ENCODE measurements around the gene CACNB1.

CACNB1 gene

DNA sequence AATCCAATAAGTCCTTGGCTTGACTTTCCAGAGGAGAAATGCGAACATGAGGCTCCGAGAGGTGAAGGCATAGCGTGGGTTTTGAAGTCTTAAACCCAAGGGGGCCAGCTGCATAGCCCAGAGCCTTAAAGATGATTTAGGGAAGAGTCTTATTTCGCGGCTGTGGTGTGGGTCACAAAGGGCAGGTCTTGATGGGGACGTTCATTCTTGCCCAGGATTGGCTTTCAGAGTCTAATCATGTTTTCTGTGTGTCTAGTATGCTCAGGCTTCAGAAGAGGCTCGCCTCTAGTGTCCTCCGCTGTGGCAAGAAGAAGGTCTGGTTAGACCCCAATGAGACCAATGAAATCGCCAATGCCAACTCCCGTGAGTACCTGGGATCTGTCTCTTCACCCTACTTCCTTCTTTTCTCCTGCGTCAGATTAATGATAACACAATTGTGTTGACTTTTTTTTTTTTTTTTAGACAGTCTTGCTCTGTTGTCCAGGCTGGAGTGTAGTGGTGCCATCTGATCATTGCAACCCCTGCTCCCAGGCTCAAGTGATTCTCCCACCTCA, 3.6 kb upstream of the CACNB1 start:
- no peak for DNase-seq (ENCODE audit: low spot score)

DNA sequence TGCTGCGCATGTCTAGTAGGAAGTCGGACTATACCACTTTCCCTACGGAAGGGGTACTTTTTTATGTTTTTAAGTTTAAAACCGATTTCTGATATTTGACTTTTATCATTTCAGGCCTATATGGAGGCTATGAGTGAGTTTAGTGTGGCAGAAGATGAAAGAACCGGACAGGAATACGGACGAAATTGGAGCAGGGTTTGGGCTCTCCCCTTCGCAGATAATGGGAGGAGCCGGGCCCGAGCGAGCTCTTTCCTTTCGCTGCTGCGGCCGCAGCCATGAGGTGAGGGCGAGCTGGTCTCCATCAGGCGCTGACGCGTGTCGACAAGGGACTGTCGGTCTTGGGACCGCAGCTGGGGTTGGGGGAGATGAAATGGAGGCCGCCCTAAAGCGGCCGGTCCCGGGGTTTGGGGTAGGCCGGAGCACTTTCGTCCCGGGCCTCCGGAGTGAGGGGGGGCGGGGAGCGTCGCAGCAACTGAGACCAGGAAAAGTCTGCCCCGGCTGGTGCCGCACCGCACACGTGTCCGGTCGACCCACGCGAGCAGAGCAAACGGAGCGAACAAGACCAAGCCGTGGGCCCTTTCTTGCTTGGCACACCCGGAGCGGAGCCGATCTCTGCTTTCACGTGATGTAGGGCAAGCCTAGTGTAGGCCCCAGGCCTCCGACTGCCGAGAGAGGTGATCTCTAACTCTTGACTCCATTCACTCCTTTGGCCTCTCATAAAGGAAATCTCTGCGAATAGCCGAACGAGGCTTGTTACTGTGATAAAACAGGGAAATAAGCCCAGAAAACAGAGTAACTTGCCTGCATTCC, 2.8 kb upstream of the CACNB1 start, which contains the start of gene RPL19:
RPL19 (plus strand) TSS at position 214 of the 810 bp plus-strand sequence; CDS start at position 276, 62 bp downstream.
- no peak for DNase-seq (ENCODE audit: low spot score)

DNA sequence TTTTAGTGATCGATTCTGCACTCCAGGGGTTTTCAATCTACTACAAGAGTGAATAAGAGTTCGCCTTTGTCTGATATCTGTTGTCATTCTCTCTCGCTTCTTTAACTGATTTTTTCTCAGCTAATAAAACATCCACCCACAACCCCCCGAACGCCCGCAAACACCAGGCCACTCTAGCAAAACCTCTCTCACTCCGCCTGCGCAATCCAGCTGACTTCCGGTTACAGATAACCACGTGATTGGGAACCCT, 2.3 kb upstream of the CACNB1 start:
- DNase-seq (ENCODE audit: low spot score), result peak; percentile 94

DNA sequence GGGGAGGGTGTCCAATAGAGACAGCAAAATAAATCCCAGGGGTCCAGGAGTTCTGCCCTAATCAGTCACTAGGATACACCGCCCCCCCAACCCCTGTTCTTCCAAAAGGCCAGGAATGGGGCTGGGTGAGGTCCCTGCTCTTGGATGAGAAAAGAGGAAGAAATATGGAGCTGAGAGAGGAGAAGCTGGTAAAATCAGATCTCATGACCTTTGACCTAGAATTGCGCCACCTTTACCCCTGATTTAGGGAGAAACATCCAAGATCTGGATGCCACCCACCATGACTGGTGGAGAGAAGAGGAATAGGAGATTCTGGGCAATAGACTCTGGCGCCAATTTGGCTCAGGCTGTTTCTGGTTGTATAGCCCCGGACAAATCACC, 707 bp upstream of the CACNB1 start:
- DNase-seq (ENCODE audit: low spot score), result no peak

DNA sequence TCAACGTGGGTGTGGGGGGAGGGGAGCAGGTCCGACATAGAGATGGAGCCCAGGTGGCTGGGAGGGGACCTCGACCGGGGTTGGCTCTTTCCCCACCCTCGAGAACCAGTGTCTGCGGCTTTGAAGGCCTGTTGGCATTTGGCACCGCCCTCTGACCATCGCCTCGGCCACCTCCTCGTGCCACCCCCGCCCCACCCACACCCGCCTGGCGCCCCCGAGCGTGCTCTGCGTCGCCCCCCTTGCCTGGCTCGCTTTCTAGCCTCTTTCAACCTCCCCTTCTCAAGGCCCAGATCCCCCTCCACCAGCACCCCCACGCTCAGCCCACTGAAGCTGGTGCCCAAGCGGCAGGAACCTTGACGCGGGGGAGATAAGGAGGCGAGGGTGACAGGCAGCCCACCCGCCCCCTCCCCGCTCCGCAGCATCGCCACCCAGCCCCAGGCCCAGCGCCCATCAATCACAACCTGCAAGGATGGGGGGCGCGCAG, 619 bp downstream of the CACNB1 start:
- peak; percentile 63 for DNase-seq (ENCODE audit: low spot score)

DNA sequence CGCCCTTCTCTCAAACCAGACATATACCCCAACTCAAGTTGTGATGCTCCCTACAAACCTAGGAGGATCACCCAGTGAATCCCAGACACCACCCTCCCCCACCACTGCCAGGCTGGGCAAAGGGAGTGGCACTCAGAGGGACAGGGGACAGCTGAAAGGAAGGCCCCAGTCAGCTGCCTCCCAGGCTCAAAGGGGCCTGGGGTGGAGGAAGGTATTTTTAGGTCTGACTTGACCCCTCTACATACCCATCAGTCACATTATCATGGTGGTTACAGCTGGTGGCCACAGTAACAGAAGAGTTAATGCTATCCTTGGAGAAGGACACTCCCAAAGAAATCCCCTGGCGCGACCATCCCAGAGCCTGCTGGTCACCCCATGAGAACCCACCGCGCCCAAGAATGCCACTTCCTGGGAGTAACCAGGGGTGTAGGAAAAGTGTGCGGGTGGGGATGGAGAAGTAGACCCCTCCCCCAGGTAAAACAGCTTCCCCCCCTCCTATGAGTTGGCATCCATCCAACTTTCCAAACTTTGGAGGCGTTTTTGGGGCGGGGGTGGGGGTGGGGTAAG, 1.1 kb downstream of the CACNB1 start:
- DNase-seq (ENCODE audit: low spot score), result no peak

DNA sequence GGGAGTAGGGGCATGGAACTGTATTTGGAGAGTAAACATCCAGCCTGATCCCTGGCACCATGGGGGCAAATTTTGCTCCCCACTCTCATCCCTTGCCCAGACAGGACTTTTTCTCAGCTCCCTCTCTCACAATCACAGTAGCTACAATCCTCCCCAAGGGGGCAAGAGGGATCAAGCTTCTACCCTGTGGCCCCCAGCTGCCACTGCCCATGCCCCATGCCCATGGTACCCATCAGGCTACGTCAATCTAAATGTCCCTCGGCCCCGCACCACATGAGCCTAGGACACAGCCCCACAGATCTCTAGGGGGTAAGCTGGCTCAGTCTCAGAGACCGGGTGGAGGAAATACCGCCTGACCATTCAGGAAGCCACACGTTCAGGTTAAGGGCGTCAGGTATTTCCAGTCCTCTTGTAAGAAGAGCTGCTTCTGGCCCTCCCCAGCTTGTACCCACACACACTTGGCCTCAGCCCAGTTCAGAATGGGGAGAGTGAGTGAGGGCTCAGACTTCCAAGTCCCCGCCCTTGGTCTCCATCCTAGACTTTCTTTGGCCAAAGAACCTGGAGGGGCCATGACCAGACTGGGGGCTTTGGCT, 1.8 kb downstream of the CACNB1 start:
- peak; percentile 34 for DNase-seq (ENCODE audit: low spot score)

DNA sequence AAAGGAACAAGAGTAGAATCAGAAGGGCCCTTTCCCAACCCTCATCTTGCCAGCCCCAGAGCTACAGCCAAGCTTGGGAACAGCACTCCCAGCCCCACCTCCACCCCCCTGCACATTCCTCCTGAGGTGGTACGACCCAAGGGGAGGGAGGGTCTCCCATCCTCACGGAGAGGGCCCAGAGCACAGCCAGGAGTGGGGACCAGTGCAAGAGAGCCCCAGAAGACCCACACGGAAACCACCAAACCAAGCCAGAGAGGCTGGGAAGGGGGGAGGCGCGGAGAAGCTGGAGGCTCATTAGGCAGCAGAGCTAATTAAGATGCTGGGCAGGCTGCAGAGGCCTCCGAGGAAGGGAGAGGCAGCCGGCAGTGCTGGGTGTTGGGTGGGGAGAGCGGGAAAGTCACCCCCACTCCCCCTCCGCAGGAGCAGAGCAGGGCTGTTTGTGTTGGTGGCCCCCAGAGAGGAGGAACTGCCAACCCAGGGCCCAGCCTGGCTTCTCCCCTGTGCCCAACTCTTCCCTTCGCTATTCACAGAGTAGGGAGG, 2.4 kb downstream of the CACNB1 start:
- DNase-seq (ENCODE audit: low spot score), result no peak

DNA sequence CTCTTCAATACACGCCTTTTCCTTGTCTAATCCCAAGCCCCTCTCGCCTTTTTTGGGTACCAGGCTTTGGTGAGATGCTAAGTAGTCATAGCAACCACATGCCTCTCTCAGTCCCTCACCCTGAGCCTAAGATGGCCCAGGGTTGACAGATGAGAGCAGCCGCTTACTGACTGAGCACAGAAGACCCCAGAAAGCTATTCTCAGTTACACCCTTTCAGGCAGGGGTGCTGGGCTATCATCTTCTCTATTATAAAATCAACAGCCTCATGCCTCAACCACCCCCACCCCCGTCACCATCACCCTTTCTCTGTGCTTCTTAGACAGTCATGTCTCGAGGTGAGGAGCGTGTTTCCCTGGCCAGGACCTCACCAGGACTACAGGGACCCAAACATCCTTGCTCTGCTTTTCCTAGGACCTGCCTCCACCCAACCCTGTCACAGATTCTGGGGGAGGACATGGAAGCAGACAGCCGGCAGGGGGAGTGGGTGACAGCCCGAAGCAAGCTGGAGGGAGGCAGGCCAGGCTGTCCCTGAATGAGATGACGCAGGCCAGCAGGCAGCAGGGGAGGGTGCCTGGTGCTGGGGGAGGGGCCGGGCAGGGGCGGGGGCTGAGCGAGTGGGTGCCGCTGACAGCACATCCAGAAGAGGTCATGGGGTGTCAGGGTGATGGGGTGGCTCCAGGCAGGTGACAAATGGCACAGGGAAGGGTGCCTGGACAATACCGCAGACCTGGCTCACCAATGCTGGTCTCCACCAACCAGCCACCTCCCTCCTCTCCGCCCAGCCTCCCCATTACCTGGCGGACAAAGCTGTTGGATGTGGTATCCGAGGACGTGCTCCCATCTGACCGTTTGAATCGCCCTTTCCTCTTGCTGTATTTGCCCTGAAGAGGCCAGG, 3.1 kb downstream of the CACNB1 start:
- no peak for DNase-seq (ENCODE audit: low spot score)

DNA sequence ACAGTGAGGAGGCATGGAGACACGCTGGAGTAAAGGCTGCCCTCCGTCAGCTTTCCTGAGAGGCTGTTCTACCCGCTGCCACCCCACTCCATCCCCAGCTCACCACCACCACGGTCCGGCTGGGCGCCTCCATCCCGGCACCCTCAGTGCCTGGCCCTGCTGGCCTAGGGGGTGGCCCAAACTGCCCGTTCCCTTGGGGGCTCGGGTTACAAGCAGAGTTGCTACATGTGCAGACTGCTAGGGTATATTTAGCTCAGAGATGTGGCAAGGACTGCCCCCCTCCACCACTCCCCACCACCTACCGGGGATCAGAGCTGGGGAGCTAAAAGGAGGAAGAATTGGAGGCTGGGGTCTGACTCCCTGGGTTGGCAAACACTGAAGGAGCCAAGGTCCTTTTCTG, 4.1 kb downstream of the CACNB1 start:
- DNase-seq (ENCODE audit: low spot score), result no peak

DNA sequence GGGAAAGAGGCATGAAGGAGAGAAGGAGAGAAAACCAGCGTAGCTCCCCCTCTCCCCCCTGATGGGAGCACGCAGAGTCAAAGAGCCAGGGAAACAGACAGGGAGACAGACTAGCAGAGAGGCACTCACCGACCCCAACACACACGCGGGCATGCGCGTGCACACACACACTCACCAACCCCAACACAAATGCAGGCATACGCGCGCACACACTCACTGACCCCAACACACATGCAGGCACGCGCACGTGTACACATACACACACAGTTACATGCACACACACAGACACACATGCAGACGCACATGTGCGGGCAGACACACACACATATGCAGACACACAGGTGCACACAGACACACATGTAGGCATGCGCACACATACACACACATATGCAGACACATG, 4.6 kb downstream of the CACNB1 start:
- no peak for DNase-seq (ENCODE audit: low spot score)

DNA sequence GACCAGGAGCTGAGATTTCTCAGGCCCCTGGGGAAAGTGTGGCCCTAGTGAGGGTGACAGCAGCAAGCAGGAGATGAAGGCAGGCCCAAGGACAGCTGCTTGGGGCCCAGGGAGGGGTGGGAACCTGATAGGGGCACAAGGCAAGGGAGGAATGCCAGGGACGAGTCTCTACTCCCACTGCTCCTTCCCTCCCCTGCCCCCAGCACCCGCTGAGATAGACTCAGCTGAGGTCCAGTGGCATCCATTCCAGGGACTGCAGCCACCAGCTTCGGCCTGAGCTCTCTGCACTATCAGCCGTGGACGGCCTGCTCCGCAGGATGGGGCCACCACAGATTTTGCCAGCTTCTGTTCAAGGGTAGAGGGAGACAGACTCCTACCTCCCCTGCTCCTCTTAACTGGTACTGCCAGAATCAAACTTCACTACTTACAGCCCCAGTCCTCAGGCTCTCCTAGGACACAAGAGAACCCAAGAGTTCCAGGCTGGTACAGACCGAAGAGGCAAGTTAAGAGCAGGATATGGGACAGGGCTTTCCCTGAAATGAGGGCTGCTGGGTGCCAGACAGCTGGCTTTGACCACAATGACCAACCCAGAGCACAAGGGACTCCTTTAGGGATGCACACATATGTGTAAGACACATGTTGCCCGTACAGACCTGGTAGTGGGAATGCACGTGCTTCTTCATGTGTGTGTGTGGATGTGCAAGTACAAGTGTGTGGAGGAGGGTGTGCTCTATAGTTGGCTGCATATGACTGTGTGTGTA, 5.5 kb downstream of the CACNB1 start:
- no peak for DNase-seq (ENCODE audit: low spot score)

DNA sequence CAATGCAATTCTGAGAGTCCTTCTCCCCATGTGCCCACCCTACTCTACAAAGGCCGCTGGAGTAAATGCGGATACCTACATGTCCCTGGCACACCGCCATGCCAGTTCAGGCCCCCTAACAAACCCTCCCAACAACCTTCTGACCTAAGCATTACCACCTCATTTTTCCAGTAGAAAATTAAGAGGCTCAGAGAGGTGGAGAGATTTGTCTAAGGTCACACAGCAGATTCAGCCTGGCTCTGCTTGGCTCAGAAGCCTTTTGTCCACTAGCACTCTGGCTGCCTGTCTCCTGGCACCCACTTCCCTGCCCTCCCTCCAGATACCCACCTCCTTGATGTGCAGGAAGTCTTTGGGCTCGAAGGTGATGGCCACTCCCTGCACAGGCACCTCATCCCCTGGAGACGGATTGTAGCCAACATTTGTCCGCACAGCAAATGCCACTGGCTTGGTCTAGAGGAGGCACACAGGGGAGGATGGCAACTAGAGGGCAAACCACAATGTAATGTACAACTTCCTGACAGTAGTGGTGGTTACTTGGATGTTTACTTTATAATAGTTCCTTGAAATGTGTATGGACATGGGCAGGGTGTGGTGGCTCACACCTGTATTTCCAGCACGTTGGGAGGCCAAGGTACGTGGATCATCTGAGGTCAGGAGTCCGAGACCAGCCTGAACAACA, 10.2 kb downstream of the CACNB1 start:
- DNase-seq (ENCODE audit: low spot score), result no peak

DNA sequence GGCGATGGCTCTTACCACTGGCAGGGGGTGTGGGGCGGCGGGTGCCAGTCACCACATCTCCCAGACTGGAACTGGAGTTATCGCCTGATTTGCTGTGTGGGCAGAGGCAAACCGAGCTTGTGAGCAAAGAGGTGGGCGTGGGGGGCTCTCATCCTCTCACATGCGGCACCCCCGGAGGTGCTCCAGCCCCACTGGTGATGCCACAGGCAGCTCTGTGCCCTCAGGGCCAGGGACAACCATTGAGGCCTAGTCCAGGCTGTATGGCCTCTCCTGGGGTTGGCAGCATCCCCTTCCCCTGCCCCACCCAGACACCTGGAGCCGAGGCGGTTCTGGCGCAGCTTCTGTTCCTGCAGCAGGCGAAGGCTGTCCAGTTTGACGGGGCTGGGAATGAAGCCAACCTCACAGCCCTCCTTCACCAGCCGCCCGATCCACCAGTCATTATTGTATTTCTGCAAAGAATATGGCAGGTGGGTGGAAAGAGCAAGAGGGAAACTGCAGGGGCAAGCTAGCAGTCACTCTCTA, 10.9 kb downstream of the CACNB1 start:
- no peak for DNase-seq (ENCODE audit: low spot score)

DNA sequence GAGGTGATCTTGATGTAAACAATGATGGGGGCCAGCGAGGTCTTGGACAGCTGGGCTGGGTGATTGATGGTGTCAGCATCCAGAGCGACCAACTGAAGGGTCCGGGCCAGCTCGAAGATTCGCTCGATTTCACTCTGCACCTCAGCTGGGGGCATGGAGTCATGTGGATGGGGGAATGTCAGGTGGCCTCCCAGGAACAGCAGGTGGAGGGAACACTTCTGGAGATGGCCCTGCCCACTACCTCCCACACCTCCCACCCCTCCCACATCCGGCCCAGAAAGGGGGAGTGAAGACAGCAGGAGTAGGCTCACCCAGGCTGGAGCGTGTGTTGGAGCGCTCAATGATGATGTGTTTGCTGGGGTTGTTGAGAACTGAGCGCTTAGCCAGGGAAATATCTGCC, 13.7 kb downstream of the CACNB1 start:
- no peak for DNase-seq (ENCODE audit: low spot score)

DNA sequence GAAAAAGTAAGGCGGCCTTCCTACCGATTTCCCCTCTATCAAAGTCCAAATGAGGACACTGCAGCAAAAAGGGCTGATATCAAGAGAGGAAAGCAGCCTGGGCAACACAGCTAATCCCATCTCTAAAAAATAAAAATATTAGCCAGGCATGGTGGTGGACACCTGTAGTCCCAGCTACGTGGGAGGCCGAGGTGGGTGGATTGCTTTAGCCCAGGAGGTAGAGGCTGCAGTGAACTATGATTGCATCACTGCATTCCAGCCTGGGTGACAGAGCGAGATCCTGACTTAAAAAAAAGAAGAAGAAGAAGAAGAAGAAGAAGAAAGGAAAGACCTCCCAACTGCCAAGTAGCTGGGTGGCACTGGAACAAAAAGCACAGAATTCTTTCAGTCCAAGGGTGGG, 14.4 kb downstream of the CACNB1 start:
- DNase-seq (ENCODE audit: low spot score), result no peak

DNA sequence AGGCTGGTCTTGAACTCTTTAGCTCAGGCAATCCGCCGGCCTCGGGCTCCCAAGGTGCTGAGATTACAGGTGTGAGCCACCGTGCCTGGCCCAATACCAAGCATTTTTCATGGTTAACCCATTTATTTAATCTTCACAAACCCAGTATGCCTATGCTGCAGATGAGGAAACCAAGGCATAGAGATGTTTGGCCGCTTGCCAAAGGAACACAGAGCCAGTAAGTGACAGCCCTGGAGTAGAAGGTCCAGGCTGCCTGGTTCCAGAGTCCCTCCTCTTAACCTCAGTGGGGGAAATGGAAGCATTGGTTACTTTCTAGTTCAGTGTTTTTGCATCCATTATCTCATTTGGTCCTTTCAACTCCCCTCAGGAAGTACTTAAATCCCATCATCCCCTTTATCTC, 16.2 kb downstream of the CACNB1 start:
- DNase-seq (ENCODE audit: low spot score), result no peak

DNA sequence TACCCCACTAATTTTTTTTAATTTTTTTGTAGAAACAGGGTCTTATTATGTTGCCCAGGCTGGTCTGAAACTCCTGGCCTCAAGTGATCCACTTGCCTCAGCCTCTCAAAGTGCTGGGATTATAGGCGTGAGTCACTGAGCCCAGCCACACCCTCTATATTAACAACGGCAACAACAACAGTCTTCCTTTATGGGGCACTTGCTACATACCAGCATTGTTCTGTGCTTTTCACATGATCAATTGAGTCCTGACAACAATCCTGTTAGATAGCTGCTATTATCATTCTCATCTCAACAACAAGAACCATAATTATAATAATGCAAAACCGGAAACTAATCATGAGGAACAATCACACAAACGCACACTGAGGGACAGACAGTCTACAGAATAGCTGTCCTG, 18.9 kb downstream of the CACNB1 start:
- no peak for DNase-seq (ENCODE audit: low spot score)

DNA sequence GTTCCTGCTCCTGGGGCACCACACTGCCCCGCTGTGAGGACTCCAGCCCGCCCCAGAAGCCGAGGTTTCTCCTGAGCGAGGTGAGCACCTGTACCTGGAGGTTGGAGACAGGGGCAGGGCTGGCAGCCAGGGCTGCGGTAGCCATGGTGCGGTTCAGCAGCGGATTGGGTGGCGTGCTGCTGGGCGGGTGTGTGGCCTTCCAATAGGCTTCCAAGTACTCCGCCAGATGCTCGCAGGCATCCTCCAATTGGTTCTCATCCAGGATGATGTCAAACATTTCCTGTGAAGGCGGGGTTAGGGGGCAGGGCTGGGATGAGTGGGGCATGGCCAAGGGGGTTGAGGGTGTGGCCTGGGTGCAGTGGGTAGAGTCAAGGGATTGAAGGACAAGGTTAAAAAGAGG, 20.2 kb downstream of the CACNB1 start:
- DNase-seq (ENCODE audit: low spot score), result no peak

DNA sequence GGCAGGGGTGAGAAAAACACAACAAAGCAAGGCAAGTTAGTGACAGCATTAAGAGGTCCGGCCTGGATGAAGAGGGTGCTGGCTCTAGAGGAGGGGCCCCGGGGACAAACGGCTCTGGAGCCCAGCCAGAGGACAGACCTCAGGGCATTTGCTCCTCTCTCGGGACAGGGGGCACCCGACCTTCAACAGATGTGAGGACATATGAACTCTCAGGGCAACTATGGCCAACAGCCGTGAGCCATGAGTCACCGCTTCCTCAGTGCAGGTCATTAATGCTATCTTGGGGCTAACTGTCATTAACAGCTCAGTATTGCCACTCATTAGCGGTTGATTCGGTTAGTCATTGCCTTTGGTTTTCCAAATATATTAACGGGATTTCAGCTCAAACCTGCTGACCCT, 21.8 kb downstream of the CACNB1 start:
- DNase-seq (ENCODE audit: low spot score), result peak; percentile 30
